Liver (tissue), 3 donors: ENCODE results near the gene ADM5.

ENCODE experiments used
- CTCF ChIP-seq: fragments of 150-350 bp; IDR thresholded peaks from 2 replicates; pipeline ENCODE4 v1.5.1; 2017; ENCODE audit warnings: improper control_type of control experiment, low read depth, low read length; ENCODE audit not compliant: missing input control
- TAF1 ChIP-seq: conservative IDR thresholded peaks from 2 replicates; pipeline ENCODE4 v1.6.1; 2016; ENCODE audit warnings: antibody characterized with exemption, mild to moderate bottlenecking
- donor health status: healthy.
- donor health status: healthy.

- TF ChIP-seq CTCF, result peak; percentile 90
- no peak for TF ChIP-seq TAF1
Measured at GRCh38 chr19:49672131-49672919, 17.1 kb upstream of the ADM5 start.
